Measurements from ENCODE around the gene CYLD.

The CYLD gene

DNA sequence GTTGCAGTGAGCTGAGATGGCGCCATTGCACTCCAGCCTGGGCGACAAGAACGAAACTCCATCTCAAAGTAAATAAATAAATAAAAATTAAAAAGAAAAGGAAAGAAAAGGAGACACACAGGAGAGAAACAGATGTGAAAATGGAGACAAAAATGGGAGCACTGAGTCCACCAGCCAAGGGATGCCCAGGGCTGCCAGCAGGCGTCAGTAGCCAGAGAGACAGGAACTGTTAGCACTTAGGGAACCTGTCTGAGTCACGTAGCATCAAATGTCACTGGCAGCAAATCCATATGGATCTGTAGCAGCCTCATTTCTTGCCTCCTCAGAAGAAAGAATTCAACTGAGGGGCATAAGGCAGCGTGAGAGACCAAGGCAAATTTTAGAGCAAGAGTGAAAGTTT is 79.7 kb downstream of the CYLD start:
- no peak for DNase-seq

DNA sequence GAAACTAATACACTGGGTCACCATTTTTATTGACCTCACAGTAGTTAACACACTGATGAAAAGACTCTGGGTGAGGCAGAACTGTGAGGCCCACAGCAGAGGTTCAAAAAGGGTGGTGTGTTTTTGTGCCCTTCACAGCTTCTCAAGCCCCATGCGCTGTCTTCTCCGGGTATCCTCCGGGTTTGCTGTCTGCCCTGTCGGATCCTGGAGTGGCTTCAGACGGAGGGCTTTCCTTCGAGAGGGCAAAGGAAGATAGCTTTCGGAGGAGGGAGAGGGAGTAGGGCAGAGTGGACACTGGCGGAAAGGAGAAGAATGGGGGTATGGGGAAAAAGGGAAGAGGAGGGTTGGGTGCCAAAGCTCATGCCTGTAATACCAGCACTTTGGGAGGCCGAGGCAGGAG is 80.8 kb downstream of the CYLD start:
- DNase-seq: no peak

DNA sequence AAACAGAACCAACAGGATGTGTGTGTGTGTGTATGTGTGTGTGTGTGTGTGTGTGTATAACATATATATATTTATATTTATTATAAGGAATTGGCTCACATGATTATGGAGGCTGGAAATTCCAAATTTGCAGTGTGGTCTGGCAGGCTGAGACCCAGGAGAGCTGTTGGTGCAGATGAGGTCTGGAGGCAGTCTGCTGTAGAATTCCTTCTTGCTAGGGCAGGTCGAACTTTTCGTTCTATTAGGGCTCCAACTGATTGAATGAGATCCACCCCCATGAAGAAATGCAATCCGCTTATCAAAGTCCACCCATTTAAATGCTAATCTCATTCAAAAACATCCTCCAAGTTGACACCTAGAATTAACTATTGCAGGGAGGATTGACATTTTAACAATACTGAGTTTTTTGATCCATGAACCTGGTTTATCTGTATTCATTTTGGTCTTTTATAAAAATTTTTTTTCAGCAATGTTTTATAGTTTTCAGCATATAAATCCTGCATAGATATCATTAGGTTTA is 85.0 kb downstream of the CYLD start:
- DNase-seq: no peak

DNA sequence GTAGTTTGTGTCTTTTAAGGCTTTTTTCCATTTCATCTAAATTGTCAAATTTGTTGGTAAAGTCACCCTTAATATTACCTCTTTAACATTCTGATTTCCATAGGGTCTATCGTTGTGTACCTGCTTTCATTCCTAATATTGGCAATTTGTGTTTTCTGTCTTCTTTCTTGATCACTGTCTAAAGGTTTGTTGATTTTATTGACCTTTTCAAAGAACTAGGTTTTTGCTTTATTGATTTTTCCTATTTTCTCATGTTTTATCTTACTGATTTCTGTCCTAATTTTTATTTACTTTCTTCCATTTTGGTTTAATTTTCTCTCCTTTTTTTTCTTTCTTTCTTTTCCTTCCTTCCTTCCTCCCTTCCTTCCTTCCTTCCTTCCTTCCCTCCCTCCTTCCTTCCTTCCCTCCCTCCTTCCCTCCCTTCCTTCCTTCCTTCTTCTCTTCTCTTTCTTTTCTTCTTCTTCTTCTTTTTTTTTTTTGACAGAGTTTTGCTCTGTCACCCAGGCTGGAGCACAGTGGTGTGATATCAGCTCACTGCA is 86.3 kb downstream of the CYLD start:
- DNase-seq: no peak

DNA sequence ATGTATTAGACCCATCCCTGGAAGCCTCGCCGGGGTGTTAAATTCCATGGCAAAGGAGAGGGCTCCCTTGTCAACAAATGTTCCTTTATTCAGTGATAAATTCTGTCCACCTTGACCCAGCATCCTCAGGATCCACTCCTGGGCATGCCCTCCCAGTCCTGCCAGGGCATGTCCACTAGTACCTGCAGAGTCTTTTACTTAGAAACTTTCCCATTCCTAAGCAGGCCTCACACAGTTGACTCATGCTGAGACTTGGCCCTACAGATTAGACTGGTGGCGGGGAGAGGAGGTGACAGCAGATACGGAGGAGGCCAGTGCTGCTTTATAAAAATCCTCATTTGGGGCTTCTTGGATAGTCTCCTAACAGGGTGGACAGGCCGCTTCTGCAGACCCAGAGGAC is 88.8 kb downstream of the CYLD start:
- no peak for DNase-seq

DNA sequence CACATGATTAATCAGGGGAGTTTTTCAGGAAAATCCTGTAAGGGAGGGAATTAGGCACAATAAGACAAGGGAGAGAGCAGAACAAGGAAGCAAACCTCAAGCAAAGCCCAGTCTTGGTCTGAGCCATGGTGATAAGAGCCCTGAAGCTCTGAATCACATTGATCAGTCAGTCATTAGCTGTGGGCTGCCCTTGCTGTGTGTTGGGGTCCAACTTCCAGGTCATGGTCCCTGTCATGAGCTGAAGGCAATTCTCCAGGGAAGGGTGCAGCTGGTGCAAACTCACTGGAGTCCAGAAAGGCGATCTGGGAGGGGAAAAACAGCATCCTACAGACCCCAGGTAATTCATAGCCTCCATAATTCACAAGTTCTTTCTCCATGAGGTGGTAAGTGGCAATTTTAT is 89.9 kb downstream of the CYLD start:
- no peak for DNase-seq

DNA sequence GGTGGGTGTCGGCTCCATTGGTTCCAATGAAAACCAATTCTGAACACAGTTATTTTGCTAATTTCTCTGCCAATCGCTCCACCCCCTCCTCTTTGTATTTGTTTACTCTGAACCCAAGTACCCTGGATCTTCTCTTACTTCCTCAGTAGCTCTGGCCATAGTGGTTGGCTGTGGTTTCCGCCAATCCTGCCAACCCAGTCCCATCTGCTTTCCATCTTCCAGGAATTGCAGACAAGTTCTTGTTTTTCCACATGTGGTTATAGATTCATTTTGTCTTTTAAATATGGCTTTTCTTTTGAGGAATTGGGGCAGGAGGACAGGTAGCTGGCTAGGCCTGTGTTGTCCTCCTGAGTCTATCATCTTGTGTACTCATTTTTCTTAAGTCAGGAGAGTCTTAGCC is 92.0 kb downstream of the CYLD start:
- no peak for DNase-seq

DNA sequence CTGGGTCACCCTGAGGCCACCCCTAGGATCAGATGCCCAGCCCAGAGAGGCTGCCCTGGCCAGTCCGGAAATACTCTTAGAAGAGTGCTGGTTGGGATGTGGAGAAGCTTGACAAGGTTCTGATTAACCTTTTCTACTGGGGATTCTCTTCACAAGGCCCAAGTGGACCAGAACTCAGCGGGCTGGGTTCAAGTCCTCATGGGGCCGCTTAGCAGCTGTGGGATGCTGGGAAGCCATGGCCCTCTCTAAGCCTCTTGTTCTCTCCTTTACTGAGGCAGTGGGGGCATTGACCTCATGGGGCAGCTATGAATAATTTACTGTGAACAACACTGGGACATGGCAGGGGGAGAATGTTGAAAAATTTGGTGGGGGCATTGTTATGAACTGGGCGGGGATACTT is 92.8 kb downstream of the CYLD start:
- DNase-seq: no peak

DNA sequence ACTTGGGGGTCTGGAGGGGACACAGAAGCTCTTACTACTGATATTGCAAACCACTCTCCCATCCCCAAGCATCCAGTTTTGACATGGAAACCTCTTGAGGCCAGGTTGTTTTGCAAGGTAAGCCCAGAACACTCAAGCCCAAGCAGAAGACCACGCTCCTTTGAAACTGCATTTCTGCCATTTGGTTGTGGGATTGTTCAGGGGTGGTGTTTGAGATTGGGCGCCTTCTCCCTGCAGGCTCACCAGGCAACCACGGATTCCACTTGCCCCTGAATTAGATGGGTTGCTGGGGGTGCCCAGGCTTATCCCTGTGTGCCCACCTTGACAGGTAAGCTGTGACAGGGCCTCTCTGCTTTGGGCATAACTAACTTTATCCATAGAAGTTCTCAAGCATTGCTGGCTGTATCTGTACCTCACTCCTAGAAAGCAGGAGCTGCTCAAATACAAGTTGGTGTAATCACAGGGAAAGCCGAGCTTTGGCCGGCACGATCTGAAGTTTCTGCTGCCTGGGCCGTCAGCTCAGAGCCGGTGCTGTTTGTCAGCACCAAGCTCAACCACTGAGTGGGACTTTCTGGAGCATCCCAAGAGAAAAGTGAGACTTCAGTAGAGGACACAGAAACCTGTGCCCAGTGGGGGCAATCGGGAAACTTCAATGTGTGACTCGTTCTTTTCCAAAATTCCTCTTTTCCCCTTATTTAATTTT is 93.6 kb downstream of the CYLD start:
- DNase-seq: no peak

DNA sequence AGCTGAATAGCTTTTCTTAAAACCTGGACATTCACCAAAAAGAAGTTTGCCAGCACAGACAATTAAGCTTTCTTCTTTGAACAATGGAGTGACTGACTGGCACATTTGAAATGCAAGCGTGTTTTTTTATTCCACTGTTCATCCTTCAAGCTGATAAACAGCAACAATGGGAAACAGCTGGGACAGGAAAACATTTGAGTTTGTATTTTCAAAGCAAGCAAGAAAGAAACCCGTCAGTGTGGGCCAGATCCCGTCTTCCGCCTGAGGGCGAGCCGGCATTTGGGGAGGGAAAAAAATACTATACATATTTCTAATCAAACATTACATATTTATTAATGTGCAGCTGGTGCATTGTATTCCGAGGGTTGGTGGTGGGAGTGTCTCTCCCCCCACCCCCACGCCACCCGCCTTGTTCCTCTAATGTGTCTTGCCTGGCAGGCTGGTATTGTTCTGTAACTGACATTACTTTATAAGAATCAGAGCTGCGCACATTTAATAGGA is 94.3 kb downstream of the CYLD start:
- no peak for DNase-seq

DNA sequence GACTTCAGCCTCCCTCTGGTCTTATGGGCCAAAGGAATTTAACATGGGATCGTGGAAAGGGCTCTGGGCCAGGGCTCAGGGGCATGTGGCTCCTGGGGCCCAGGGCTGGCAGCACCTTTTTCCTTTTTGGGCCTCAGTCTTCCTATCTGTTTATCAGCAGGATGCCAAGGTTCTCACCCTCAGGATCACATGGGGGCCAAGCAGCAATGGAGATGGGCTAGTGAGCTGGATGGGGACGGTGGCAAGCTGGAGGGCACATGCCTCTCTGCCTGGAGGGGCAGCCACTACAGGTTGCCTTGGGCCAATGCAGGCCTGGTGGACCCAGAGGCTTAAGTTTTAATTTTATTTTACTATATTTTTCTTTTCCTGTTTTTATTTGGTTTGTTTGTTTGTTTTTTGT is 95.4 kb downstream of the CYLD start:
- no peak for DNase-seq

DNA sequence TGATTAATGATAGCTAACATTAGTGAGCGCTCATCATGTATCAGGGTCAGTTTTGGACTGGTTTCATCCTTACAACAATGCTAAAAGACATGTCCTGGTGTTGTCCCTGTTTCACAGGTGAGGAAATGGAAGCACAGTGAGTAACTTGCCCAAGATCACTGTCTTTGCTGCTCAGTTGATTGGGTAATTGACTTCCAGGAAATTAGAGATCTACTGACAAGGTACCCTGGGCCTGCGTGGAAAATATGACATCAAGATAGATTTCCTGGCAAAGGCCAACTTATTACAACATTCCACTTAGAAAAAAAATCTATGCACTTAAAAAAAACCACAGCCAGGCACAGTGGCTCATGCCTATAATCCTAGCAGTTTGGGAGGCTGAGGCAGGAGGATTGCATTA is 96.3 kb downstream of the CYLD start:
- no peak for DNase-seq

DNA sequence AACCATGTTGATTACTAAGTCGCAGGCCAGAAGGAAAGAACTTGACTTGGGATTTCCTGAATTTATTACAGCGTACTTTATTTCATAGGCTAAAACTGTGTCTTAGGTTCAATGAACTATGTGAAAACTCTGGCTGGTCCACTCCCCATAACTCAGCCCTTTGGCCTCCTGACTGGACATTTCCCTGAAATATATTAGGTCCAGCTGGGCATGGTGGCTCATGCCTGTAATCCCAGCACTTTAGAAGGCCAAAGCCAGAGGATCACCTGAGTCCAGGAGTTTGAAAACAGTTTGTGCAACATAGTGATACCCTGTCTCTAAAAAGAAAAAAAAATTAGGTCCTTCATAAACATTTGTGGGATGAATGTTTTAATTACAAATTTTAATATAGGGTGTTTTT is 97.0 kb downstream of the CYLD start:
- DNase-seq: no peak

DNA sequence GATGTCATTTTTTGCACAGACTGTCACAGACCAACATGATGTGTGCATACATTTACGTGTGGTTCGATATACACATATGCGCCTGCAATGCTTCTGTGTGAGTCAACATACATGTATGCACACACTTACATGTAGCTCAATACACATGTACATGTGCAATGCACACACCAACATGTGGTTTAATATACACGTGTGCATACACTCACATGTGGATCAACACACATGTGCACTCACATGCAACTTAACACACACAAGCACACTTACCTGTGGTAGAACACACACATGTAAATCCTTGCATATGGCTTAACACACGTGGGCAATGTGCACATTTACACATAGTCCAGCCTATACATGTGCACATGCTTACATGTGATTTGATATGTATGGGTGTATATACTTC is 97.5 kb downstream of the CYLD start:
- DNase-seq: no peak

DNA sequence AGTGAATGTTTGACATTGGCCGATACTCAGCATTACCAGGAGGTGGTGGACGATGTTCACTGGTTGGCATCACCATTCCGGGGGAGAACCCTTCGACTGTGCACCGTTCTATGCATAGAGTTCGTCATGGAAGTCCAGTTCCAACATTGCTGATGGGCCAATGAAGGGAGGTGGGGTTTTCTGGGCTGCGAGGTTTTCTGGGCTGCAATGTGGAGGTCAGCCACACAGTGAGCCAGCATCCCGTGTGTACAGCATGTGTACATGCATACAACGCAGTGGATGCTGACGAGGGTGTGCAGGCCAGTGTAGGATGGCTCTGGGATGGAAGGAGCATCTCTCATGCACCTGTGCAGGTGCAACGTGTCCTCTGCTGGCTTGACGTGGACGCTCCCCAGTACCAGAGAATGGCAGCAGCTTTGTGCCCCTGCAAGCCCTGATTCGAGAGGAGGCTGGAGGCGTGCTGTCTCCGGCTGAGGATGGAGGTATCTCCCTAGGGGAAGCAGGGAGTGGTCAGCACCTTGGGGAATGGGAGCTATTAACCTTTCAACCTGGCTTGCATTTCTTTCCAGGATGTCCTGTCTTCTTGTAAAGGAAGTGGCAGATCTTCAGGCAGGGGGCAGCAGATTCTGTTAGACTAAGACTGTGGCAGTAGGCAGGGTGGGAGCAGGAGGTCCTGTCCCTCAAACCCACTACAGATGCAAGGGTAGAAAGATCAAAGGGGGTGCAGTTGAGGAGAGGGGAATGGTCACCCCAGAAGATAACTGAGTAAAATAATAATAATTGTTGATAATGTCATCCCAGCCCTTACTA is 98.2 kb downstream of the CYLD start:
- no peak for DNase-seq

DNA sequence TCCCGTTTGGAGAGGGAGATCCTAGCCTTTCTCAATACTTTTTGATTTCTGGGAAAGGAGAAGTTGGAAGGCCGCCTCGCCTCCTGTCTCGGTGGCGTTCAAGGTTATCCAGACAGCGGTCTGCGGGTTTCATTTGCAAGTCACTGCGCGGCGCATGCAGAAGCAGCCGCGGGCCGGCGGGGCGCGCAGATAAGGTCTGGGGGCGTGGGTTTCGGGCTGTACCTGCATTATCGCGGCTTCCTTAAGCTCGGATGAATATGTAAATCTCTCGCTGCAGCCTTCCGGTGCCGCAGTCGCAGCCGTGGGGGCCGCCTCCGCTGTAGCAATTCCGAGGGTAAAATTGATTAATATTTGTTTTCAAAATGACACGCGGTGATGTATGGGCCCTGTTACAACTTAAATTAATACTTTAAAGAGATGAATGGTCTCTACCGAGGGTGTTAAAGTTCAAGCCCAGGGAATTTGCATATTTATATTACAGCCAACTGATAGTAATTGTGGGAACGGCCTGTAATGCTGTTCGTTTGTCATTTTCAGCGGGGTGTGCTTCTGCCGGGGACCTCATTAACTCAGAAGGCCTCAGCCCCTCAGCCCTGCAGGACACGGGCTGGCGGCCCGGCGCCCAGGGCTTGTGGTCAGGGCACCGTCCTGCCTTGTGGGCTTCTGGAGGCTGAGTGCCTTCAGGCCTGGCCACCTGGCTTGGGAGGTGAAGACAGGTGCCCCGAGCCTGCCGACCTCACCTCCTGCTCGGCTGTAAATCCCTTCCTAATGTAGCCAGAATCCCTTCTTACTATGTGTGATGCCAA is 99.4 kb downstream of the CYLD start:
- no peak for DNase-seq

DNA sequence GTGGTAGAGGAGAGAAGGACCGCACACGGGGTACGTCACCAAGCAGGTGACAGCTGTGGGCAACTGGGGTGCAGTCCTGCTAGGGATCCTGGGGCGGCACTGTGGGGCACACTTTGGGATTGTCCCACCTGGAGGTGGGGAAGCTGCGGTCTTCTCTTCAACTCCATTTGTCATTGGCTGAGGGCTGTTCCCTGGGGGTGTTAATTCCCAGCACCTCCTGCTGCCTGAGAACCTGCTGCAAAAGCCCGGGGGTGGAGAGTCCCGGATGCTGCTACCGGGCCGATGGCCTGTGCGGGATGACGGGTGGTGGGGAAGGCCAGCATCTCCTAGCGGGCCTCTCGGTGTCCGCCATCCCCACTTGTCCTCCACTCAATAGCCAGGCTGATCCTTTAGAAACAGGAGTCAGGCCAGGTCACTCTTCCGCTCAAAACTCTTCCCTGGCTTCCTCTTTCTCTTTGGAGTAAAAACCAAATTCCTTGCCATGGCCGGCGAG is 100.2 kb downstream of the CYLD start:
- DNase-seq: no peak

DNA sequence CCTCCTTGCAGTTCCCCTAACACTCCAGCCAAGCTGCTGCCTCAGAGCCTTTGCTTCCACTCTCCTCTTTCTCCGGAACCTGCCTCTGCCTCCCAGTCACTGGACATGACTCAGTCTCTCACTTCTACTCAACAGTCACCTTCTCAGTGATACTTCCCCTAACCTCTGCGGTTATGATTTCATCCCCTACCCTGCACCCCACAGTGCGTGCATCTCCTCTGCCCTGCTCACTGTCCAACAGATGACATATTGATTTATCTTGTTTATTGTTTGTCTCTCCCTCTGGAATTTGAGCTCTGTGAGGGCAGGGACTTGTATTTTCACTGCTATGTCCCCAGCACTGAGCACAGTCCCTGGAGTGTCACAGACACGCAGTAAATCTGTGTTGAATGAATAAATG is 100.7 kb downstream of the CYLD start:
- no peak for DNase-seq

DNA sequence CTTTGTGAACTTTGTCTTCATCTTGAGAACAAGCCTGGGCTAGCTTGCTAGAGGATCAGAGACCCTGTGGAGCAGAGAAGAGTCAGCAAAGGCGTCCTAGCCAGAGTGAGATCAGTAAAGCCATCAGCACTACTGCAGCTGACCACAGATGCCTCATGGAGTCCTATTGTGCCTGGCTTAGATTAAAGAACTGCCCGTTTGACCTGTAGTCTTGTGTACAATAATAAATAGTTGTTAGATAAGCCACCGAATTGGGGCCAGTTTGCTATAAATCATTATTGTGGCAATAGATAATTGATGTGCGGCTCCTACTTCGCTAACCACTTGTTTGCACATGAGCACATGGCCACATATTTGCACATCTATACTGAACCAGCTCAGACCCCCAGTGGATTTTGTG is 103.0 kb downstream of the CYLD start:
- DNase-seq: no peak

DNA sequence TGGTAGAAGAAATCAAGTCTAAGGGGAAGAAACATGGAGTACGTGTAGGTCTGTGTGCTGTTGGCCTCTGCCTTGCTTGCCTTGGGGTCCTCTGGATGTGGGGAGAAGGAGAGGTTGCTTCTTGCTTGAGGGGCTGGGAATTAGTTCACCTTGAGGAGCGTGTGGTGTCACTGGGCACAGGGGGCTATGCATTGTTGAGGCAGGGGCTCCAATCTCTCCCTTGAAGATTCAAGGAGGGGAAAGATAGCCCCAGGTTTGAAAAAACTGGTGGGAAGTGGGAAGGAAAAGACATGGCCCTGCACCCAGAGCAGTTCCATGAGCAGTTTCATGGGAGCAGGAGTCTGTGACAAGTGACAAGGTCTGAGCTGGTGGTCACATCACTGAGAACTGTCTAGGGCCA is 103.4 kb downstream of the CYLD start:
- no peak for DNase-seq

DNA sequence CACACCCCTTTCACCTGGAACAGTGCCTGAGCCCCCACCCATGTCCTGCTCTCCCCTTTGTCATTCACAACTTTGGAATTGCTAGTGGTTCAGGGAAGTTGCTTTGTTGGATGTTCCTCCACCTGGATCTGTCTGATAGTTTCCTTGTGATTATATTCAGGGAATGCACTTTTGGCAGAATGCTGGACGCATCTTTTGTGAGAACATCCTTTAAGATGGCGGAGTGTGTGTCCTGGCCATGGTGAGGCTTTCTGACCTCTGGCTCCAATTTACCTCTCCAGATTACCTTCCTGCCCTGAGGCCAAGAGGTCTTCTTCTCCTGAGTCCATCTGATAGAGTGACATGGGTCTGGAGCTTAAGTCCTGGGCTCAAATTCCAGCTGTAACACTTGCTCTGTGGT is 104.6 kb downstream of the CYLD start:
- no peak for DNase-seq

DNA sequence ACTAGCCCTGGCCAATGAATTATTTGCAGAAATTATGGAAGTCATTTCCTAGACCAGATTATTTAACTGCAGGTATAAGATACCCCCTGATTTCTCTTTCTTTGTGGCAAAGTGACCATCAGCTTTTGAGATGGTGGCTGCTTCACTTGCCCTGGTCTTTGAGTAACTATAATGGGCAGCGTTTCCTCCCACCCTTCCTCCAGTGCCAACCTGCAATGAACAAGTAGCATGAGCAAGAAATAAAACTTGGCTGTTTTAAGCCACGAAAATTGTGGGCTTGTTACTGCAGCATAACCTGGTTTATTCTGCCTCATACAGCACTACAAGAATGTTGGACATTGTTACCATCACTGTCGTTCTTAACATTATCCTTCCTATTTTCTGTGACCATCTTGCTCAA is 105.3 kb downstream of the CYLD start:
- no peak for DNase-seq

Measured in AML-193 (cell line).